ENCODE data around the gene EP400.
"Not testable (repeated sequence)": the region's sequence is repeated elsewhere in the genome, so short reads cannot be mapped to it uniquely, and the experiment has no call there.

Gene EP400

GRCh38 chr12:132024758-132025157 is 75.0 kb downstream of the EP400 start:
- no peak for DNase-seq

DNA sequence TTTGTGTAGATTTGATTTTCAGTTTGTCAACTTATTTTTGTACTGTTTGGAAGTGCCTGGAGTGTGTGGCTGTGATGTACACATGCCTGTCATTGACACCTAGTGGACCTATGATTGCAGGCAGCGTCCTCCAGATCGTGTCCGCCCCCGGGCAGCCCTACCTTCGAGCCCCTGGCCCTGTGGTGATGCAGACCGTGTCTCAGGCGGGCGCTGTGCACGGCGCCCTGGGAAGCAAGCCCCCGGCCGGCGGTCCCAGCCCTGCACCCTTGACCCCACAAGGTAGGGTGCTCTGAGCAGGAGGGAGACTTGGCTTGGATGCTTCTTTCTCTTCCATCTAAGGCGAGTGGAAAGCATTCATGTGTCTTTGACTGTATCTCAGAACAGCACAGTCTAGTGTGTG is 75.8 kb downstream of the EP400 start:
- DNase-seq = no peak

DNA sequence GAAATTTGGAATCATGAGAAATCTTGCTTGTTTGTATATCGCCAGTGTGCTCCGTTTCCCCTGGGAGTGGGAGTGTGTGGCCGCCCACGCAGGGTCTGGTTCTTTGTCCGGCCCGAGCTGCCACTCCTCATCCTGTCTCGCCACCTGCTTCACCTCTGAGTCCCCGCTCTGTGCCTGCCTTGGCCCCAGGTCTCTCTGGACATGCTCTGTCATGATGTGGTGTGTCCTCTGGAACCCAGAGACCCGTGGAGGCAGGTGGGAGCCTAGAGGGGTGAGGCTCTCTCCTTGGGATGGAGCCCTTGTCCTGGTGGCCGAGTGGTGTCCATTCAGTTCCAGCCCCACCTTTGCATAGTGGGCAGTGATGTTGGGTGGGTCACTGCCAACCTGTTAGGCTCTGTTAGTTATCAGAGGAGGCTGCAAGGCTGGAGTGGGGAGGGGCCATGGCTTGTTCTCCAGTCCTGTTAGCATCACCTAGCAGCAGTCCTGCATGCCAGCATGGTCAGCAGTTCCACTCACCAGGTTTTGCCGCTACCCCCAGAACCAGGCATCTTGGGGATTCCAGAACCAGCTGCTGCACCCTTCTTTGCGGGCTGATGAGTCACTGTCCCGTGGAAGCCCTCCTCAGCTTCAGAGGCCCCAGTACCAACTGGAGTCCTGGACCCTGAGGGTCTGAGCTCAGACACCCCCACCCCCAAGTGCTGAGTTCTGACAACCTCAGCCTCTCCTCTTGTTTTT is 76.5 kb downstream of the EP400 start:
- no peak for DNase-seq

DNA sequence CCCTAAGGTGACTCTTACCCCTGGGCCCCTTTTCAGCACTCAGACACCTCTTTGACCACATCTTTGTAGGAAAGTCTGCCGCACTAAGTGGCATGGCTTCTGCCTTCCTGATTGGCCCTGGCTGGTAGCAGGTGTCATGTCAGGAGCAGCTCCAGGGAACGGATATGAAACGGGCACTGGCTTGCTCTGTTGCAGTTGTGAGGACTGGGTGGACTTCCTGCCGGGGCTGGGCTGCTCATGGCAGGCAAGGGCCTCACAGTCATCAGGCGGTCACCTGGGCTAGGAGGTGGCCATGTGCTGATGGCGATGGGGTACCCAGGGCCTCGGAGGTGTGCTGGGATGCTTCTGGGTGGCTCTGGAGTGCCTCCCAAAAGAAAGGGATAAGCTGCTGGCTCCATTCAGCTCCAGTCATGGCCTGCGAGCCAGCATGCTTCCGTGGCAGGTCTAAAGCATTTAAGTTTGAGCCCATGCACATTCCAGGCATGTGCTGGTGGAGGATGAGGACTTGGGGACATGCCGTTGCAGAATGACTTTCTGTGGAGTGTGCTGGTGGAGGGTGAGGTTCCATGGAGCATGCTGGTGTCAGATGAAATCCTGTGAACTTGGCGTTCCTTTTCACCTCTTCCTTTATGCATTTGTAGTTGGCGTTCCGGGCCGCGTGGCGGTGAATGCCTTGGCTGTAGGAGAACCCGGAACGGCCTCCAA is 77.2 kb downstream of the EP400 start:
- no peak for DNase-seq

GRCh38 chr12:132027636-132028035 is 77.9 kb downstream of the EP400 start:
- DNase-seq = no peak

GRCh38 chr12:132028111-132028510 is 78.4 kb downstream of the EP400 start:
- no peak for DNase-seq

DNA sequence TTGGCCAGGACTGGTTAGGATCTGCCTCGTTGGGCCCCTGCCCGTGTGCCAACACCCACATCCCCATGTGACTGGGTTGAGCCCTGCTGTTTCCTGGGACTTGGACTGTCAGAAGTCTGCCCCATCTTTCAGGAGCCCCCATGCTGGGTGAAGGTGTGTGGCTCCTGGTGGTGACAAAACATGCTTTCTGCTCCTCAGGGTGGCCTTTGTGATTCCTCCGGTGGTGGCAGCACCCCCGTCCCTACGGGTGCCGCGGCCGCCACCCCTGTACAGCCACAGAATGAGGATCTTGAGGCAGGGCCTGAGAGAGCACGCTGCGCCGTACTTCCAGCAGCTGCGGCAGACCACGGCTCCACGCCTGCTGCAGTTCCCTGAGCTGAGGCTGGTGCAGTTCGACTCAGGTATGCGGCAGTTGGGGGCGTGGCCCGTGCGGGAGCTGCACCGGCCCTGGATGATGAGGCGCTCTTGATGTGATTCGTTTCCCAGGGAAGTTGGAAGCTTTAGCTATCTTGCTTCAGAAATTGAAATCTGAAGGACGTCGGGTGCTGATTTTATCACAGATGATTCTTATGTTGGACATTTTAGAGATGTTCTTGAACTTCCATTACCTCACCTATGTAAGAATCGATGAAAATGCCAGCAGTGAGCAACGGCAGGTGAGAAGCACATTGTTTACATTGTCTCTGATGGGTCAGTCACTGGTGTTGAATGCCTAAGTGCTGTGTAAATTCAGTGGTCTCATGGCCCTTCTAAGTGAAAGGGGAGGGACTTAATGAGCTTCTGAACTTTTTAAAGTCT is 80.0 kb downstream of the EP400 start:
- DNase-seq = no peak

GRCh38 chr12:132030367-132031038 is 80.8 kb downstream of the EP400 start:
- DNase-seq = no peak

GRCh38 chr12:132033627-132034026 is 83.9 kb downstream of the EP400 start:
- DNase-seq = no peak

DNA sequence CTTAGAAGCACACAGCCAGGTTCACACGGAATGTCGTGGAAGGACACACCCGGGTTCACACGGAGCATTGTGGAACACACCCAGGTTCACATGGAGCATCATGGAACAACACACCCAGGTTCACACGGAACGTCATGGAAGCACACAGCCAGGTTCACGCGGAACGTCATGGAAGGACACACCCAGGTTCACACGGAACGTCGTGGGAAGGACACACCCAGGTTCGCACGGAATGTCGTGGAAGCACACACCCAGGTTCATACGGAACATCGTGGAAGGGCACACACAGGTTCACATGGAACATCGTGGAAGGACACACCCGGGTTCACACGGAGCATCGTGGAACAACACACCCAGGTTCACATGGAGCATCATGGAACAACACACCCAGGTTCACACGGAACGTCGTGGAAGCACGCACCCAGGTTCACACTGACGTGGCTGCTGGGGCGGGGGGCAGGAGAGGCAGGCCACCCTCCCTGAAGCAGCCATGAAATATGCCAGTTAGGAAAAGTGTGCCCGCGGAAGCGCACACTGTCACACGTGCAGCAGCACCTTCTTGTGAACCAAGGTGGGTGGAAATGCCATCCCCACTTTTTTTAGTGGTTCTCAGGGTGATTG is 86.4 kb downstream of the EP400 start:
- no peak for DNase-seq

DNA sequence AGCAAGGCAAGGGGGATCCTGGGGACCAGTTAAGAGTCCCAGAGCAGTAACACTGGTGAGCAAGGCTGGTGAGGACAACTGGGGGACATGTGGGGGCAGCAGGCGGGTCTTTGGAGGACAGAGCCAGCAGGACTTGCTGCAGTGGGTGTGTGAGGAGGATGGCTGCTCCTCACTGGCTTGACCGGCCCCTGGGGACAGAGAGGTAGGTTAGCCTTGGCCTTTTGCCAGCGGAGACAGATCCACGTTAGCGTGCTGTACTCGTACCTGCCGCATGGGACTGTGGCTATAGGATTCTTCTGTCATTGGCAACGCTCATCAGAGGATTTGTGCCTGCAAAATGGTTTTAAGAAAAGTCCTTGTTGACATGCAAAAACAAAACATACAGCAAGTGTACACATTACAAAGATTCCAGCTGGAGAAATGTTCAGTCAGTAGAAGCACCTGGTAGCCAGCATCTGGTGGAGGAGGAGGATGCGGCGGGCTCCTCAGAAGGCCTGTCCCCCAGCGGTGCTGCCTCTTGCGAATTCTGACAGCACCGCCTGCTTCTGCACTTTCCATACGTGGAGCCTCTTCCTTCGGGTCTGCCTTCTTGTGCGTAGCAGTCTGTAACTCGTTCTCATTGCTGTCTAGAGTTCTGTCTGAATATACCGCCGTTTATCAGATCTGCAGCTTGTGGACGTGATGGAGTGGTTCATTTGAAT is 91.3 kb downstream of the EP400 start:
- DNase-seq = no peak

DNA sequence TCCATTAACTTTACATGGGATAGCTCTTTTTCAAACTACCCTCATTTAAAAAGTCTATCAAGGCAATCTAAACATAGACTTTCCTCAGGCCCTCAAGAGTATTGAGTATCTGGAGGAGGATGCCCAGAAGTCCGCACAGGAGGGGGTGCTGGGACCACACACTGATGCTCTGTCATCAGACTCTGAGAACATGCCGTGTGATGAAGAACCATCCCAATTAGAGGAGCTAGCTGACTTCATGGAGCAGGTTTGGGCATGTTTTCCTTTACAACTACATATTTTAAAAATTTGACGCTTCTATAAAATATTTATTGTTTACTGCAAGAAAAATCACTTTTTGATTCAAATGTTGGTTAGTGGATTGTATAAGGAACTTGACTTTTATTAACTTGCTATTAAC is 93.5 kb downstream of the EP400 start:
- DNase-seq = no peak

- no peak for DNase-seq
These were observed 94.2 kb downstream of the EP400 start for GRCh38 chr12:132043770-132044467.

GRCh38 chr12:132044661-132045412 is 95.1 kb downstream of the EP400 start:
- no peak for DNase-seq

GRCh38 chr12:132045751-132046150 is 96.0 kb downstream of the EP400 start:
- DNase-seq = no peak

GRCh38 chr12:132046561-132046960 is 96.8 kb downstream of the EP400 start:
- no peak for DNase-seq

DNA sequence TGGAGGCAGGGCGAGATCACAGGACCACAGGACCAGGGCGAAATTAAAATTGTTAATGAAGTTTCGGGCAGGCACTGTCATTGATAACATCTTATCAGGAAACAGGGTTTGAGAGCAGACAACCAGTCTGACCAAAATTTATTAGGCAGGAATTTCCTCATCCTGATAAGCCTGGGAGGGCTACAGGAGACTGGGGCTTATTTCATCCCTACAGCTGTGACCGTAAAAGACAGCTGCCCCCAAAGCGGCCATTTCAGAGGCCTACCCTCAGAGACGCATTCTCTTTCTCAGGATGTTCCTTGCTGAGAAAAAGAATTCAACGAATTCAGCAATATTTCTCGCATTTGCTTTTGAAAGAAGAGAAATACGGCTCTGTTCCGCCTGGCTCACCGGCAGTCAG is 97.9 kb downstream of the EP400 start:
- not testable (repeated sequence) for DNase-seq

DNA sequence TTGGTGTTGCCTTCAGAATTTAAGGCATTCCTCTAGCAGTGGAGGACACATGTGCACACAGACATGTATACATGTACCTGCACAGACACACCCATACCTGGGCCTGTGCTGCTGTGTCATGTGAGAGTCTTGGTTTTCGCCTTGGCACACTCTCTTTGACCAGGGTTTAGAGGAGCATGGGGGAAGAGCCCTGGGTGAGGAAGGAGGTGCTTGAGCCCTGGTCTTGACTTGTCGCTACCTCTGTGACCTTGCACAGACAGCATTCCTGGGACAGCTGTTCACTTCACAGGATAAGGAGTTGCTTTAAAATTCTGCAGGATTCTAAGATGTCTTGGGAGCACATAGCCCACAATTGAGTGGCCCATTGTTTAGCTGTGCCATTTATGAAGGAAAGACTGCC is 99.7 kb downstream of the EP400 start:
- DNase-seq = no peak

GRCh38 chr12:132049876-132050275 is 100.1 kb downstream of the EP400 start:
- DNase-seq = no peak

DNA sequence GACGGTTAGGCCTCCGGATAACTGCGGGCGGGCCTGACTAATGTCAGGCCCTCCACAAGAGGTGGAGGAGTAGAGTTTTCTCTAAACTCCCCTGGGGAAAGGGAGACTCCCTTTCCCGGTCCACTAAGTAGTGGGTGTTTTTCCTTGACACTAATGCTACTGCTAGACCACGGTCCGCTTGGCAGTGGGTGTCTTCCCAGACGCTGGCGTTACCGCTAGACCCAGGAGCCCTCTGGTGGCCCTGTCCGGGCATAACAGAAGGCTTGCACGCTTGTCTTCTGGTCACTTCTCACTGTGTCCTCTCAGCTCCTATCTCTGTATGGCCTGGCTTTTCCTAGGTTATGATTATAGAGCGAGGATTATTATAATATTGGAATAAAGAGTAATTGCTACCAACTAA is 102.0 kb downstream of the EP400 start:
- not testable (repeated sequence) for DNase-seq

Measured in COR-L47 (cell line).